ENCODE measurements around the gene DACT3.

DACT3 gene

DNA sequence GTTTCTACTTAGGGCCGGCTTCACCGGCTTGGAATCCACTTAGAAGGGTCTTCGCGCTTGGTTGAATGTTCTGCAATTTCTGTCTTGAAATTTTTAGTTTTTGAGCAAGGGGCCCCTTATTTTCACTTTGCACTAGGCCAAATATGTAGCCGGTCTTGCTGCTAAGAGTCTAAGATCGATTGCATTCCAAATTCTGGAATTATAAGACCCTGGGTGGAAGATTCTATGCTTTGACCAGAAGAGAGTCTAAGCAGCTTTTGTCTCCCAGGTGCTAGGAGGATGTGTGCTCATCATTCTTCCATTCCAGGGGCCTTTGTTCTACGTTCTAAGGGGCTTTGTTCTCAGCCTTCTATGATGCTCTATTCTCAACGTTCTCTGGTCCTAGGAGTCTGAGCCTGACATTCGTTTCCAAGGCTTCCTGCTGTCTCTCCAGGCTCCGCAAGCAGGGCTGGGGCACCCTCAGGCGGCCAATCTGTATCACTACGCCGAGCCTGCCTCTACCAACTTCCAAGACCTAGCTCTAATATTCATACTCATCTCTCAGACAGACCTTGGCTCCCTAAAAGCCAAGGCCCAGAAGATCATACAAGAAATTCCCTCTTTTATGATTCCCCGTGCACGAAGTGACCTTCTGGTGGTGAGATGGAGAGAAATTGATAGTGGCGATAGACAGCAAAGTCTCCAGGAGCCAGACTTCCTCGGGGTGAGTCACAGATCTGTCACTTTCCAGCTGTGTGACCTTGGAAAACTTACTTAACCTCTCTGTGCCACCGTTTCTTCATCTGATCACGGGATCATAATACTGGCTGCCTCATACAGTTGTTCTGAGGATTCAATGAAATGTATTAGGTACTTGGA, 982 bp upstream of the DACT3 start:
- no peak overlapping the region; the same call in 1 of the 2 replicates for H3K27ac ChIP-seq
- TF ChIP-seq CTCF (conservative IDR thresholded peaks at IDR 0.05): peak; percentile 99

GRCh38 chr19:46660551-46661019, 397 bp downstream of the DACT3 start:
- no peak for TF ChIP-seq CTCF (conservative IDR thresholded peaks at IDR 0.05)
- no peak overlapping the region; the same call in 1 of the 2 replicates for H3K27ac ChIP-seq

DNA sequence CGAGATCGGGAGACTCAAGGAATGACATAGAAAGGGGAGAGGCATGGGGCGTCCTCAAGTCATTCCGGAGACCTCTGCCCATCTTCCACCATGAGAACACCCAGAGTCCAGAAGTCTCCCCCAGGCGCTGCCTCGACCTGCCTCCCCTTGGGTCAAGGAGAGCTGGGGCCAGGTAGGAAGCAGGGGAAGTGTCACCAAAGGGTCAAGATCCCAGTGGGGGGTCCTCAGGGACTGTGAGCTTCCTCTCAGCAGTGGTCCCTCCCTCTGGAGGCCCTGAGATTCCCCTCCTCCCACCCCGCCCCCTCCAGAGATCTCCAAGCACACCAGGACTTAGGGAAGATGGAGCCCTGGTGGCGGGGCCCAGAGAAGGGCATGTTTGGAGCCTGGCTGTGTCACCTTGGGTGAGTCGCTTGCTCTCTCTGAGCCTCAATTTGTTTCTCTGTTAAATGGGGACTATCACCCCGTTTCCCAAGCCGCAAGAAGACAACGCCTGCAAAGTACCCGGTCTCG, 919 bp downstream of the DACT3 start:
- no peak overlapping the region; the same call in 1 of the 2 replicates for H3K27ac ChIP-seq
- TF ChIP-seq CTCF (conservative IDR thresholded peaks at IDR 0.05): no peak

GRCh38 chr19:46659151-46660007, 1.6 kb downstream of the DACT3 start:
- H3K27ac ChIP-seq: no peak overlapping the region

GRCh38 chr19:46656541-46656940, 4.4 kb downstream of the DACT3 start:
- H3K27ac ChIP-seq: no peak overlapping the region
- TF ChIP-seq CTCF (conservative IDR thresholded peaks at IDR 0.05): no peak

More at GRCh38 chr19:46659151-46660007, 1.6 kb downstream of the DACT3 start:
- no peak for TF ChIP-seq CTCF (conservative IDR thresholded peaks at IDR 0.05)

DNA sequence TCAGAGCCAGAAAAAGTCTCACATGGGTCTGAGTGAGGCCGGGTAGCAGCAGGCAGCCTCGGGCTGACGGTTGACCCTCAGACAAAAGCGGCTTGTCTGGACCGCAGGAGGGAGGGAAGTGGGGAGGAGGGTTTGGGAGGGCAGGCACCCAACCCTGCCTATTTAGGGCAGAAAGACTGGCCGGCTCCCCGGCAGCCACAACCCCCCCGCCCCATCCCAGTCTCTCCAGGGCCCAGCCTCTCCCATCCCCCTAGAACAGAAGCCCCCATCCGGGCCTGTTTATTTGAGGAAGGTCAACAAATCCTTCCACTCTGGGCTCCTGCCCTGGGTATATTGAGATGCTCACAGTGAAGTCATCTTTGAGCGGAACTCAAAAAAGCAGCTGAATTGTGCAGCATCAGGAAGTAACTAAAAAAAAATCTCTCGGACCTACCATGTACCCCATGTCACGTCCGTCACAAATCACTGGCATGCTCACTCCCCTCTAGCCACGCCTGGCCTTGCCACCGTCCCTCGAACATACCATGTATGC, 6.3 kb downstream of the DACT3 start:
- TF ChIP-seq CTCF (conservative IDR thresholded peaks at IDR 0.05): no peak
- H3K27ac ChIP-seq: no peak overlapping the region

DNA sequence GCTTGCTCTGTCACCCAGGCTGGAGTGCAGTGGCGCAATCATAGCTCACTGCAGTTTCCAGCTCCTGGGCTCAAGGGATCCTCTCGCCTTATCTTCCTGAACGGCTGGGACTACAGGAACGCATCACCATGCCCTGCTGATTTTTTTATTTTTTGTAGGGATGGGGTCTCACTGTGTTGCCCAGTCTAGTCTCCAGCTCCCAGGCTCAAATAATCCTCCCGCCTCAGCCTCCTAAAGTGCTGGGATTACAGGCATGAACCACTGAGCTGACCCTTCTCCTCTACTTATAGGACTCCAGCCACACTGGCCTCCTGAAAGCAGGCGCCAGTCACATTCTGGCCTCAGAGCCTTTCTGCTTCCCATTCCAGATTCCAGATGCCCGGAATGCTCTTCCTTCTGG, 10.5 kb downstream of the DACT3 start:
- no peak overlapping the region for H3K27ac ChIP-seq
- TF ChIP-seq CTCF (conservative IDR thresholded peaks at IDR 0.05): no peak

Data from VCaP (cell line).